Caco-2 (cell line): ENCODE data around the gene KLHL36. TPM values are rescaled to one million over a fixed set of nuclear protein-coding genes. Genes with fewer than 3 reads are reported as not detected.

Experiments used
- BruUV-seq: library from RNA; stranded (reverse); fragments of 400-500 nt; replicated peaks from 2 replicates; lab custom pipeline; 2021; lab: Mats Ljungman, UMichigan
- CTCF ChIA-PET: fragments of 300-600 bp; sonication (Branson Sonifier 250); formaldehyde crosslinking; loops from one replicate; lab custom pipeline; 2022; ENCODE audit warnings: antibody characterized with exemption; lab: Charles Lee
- POLR2A ChIA-PET: fragments of 300-600 bp; sonication (Branson Sonifier 250); formaldehyde crosslinking; loops from one replicate; lab custom pipeline; 2022; ENCODE audit warnings: antibody characterized with exemption; lab: Charles Lee
- DNase-seq, 2 experiments: peaks; one replicate each; pipeline versions ENCODE4 v3.0.0 to v3.0.0-alpha.2; 2020 to 2022
- H3K27me3 ChIP-seq: replicated peaks from 2 replicates; pipeline ENCODE4 v1.6.0; 2011; ENCODE audit warnings: low read length; ENCODE audit not compliant: control insufficient read depth, insufficient read depth
- H3K36me3 ChIP-seq: 2 replicates; pipeline ENCODE4 v1.5.1; 2011; ENCODE audit warnings: low read length; ENCODE audit not compliant: control insufficient read depth, insufficient read depth
- H3K4me1 ChIP-seq: fragments of 250-450 bp; sonication (Bioruptor Pico); 2 replicates; pipeline ENCODE4 v1.5.1; 2020; ENCODE audit warnings: mild to moderate bottlenecking
- H3K4me3 ChIP-seq: 2 replicates; pipeline ENCODE4 v1.5.1; 2011; ENCODE audit warnings: low read depth, mild to moderate bottlenecking, control low read depth, low read length
- H3K9me3 ChIP-seq: fragments of 250-450 bp; sonication (Bioruptor Pico); 2 replicates; pipeline ENCODE4 v1.5.1; 2020; ENCODE audit warnings: mild to moderate bottlenecking, moderate library complexity
- H3K27ac Mint-ChIP-seq: one replicate; pipeline ENCODE4 v1.8.0; 2022; ENCODE audit warnings: mixed read lengths; ENCODE audit not compliant: unreplicated experiment
- H3K27me3 Mint-ChIP-seq: one replicate; pipeline ENCODE4 v1.8.0; 2022; ENCODE audit warnings: mixed read lengths; ENCODE audit not compliant: insufficient read depth, unreplicated experiment
- H3K36me3 Mint-ChIP-seq: one replicate; pipeline ENCODE4 v1.8.0; 2022; ENCODE audit warnings: mild to moderate bottlenecking, mixed read lengths; ENCODE audit not compliant: insufficient read depth, unreplicated experiment
- H3K4me1 Mint-ChIP-seq: one replicate; pipeline ENCODE4 v1.8.0; 2022; ENCODE audit warnings: low read depth, mixed read lengths; ENCODE audit not compliant: unreplicated experiment
- H3K4me3 Mint-ChIP-seq: one replicate; pipeline ENCODE4 v1.8.0; 2022; ENCODE audit warnings: mild to moderate bottlenecking, moderate library complexity, mixed read lengths; ENCODE audit not compliant: unreplicated experiment
- H3K9me3 Mint-ChIP-seq: one replicate; pipeline ENCODE4 v1.8.0; 2022; ENCODE audit warnings: mixed read lengths; ENCODE audit not compliant: unreplicated experiment
- intact Hi-C: fragments of 100-400 bp; cut with micrococcal nuclease; formaldehyde crosslinking; loops from one replicate; pipeline ENCODE4 v1.10.0; 2022; ENCODE audit not compliant: unreplicated experiment
- total RNA-seq: library from RNA; stranded (reverse); gene quantifications from 2 replicates; pipeline ENCODE4 v1.2.3, GENCODE V29; 2022
- TF ChIP-seq, protein P1 (sequence below), 2 experiments: fragments of 200-600 bp in 1 of 2; IDR thresholded peaks; 1 replicate in 1 of 2; 2 replicates in 1 of 2; pipeline versions ENCODE4 v1.5.1 to v1.8.0; 2011 to 2022; ENCODE audit warnings: antibody characterized with exemption in 1 of 2, control low read depth in 1 of 2, inconsistent platforms in 1 of 2, low read depth in 1 of 2, low read length in 1 of 2, mild to moderate bottlenecking in 1 of 2, moderate library complexity in 1 of 2; ENCODE audit not compliant: insufficient read depth in 1 of 2, severe bottlenecking in 1 of 2, unreplicated experiment in 1 of 2

KLHL36 gene
- total RNA-seq, 1 experiment from 2014 or later, result 70.2 TPM

DNA sequence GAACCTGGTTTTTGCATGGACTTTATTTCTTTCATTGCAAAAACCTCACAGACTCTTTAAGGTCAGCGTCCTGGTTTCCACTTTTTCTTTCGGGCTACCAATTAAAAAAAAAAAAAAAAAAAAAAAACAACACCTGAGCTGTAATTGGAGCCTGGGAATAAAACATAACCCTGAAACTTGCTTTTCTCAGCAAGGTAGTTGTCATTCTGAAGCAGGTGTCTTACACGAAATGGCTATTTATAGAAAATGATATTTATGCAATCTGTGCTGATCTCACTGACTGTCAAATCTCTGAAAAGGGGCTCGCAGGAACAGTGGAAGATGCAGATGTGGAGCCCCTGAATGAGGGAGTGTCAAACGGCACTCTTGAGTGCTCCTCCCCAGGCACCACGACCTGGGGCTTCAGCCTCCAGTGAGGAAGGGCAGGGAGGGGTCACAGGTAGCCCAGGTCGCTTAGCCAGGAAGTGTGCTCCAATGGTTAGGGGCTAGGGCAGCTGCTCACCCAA, 20.0 kb upstream of the KLHL36 start:
- Histone ChIP-seq H3K9me3 (no peaks in the 10 kb centered on the region), H3K27me3 (no peaks in the 10 kb centered on the region), H3K4me1 (no peaks in the 10 kb centered on the region), H3K4me3 (no peak overlapping the region), H3K36me3 (no peaks in the 10 kb centered on the region)
- intact Hi-C loops, result no loop called here
- H3K4me3 Mint-ChIP-seq, result no peak overlapping the region
- H3K27me3 Mint-ChIP-seq, result no peaks in the 10 kb centered on the region
- DNase-seq, result no peak
- no TSS peak for BruUV-seq
- H3K4me1 Mint-ChIP-seq, result no peaks in the 10 kb centered on the region
- POLR2A ChIA-PET, result no interaction called here
- H3K9me3 Mint-ChIP-seq, result no peaks in the 10 kb centered on the region
- H3K27ac Mint-ChIP-seq, result no peak overlapping the region
- CTCF ChIA-PET, result no interaction called here
- no peaks in the 10 kb centered on the region for H3K36me3 Mint-ChIP-seq
- TF ChIP-seq, protein P1, sequence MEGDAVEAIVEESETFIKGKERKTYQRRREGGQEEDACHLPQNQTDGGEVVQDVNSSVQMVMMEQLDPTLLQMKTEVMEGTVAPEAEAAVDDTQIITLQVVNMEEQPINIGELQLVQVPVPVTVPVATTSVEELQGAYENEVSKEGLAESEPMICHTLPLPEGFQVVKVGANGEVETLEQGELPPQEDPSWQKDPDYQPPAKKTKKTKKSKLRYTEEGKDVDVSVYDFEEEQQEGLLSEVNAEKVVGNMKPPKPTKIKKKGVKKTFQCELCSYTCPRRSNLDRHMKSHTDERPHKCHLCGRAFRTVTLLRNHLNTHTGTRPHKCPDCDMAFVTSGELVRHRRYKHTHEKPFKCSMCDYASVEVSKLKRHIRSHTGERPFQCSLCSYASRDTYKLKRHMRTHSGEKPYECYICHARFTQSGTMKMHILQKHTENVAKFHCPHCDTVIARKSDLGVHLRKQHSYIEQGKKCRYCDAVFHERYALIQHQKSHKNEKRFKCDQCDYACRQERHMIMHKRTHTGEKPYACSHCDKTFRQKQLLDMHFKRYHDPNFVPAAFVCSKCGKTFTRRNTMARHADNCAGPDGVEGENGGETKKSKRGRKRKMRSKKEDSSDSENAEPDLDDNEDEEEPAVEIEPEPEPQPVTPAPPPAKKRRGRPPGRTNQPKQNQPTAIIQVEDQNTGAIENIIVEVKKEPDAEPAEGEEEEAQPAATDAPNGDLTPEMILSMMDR (IDR thresholded peaks at IDR 0.05; ENCODE audit: insufficient read depth in 1 of 2, low read depth in 1 of 2, low read length in 1 of 2, severe bottlenecking in 1 of 2, unreplicated experiment in 1 of 2), result no peak

DNA sequence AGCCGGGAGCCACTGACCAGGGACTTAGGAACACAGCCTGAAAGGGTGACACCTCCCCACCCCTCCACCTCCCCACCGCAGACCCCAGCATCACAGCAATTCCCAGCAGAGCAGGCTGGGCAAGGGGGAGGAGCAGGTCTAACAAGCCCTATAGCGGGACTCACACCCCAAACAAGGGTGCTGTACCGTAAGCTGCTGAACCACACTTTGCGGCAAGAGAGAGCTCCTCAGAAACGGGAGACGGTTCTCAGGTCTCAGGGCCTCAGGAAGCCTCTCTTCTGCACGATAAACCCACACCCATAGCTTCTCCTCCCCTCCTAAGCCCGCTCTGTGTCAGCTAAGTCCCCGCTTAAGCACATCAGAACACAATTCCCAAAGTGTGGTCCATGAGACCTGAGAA, 18.7 kb upstream of the KLHL36 start:
- intact Hi-C loops, result no loop called here
- H3K27ac Mint-ChIP-seq, result no peak overlapping the region
- CTCF ChIA-PET, result no interaction called here
- H3K4me3 Mint-ChIP-seq, result no peak overlapping the region
- BruUV-seq, result no TSS peak
- Histone ChIP-seq H3K9me3 (no peaks in the 10 kb centered on the region), H3K4me1 (no peaks in the 10 kb centered on the region), H3K27me3 (no peaks in the 10 kb centered on the region), H3K36me3 (no peaks in the 10 kb centered on the region), H3K4me3 (no peak overlapping the region)
- no peaks in the 10 kb centered on the region for H3K4me1 Mint-ChIP-seq
- no peak for DNase-seq
- H3K9me3 Mint-ChIP-seq, result no peaks in the 10 kb centered on the region
- TF ChIP-seq, protein P1 (IDR thresholded peaks at IDR 0.05; ENCODE audit: insufficient read depth in 1 of 2, low read depth in 1 of 2, low read length in 1 of 2, severe bottlenecking in 1 of 2, unreplicated experiment in 1 of 2), result no peak
- no peaks in the 10 kb centered on the region for H3K27me3 Mint-ChIP-seq
- H3K36me3 Mint-ChIP-seq, result no peaks in the 10 kb centered on the region
- POLR2A ChIA-PET, result no interaction called here

DNA sequence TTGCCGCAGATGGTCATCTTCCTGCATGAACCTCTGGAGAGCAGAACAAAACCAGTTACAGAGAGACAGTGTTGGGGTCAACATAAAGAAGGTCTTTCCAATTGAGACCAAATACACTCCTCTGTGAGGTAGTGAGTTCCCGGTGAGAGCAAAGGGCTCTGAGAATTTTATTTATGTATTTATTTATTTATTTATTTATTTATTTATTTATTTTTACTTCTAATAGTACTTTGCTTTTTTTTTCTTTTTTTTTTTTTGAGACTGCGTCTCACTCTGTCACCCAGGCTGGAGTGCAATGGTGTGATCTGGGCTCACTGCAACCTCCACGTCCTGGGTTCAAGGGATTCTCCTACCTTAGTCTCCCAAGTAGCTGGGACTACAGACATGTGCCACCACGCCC, 18.3 kb upstream of the KLHL36 start:
- Histone ChIP-seq H3K27me3 (no peaks in the 10 kb centered on the region), H3K4me3 (no peak overlapping the region), H3K9me3 (no peaks in the 10 kb centered on the region), H3K4me1 (no peaks in the 10 kb centered on the region), H3K36me3 (no peaks in the 10 kb centered on the region)
- no peak overlapping the region for H3K4me3 Mint-ChIP-seq
- TF ChIP-seq, protein P1 (IDR thresholded peaks at IDR 0.05; ENCODE audit: insufficient read depth in 1 of 2, low read depth in 1 of 2, low read length in 1 of 2, severe bottlenecking in 1 of 2, unreplicated experiment in 1 of 2), result no peak
- CTCF ChIA-PET, result no interaction called here
- POLR2A ChIA-PET, result no interaction called here
- intact Hi-C loops, result no loop called here
- no TSS peak for BruUV-seq
- H3K27me3 Mint-ChIP-seq, result no peaks in the 10 kb centered on the region
- no peak for DNase-seq
- no peaks in the 10 kb centered on the region for H3K36me3 Mint-ChIP-seq
- no peak overlapping the region for H3K27ac Mint-ChIP-seq
- H3K4me1 Mint-ChIP-seq, result no peaks in the 10 kb centered on the region
- H3K9me3 Mint-ChIP-seq, result no peaks in the 10 kb centered on the region
